Osteoblast (primary cell): ENCODE results near the gene NPEPL1. TPM values are rescaled to one million over a fixed set of nuclear protein-coding genes. Genes with fewer than 3 reads are reported as not detected.

Source experiments
- DNase-seq: peaks from one replicate; pipeline ENCODE4 v3.0.0; 2011; ENCODE audit warnings: low spot score, mixed read lengths; ENCODE audit not compliant: insufficient read length; ENCODE audit errors: missing footprints
- H2AFZ ChIP-seq: 2 replicates; pipeline ENCODE4 v1.6.0; 2011; ENCODE audit warnings: mild to moderate bottlenecking, low read length
- H3K27ac ChIP-seq: 2 replicates; pipeline ENCODE4 v1.5.1; 2011; ENCODE audit warnings: mild to moderate bottlenecking, low read depth, low read length, moderate library complexity
- H3K27me3 ChIP-seq: 2 replicates; pipeline ENCODE4 v1.6.0; 2012; ENCODE audit warnings: mild to moderate bottlenecking, control low read depth, inconsistent platforms, low read length, moderate library complexity; ENCODE audit not compliant: insufficient read depth
- H3K36me3 ChIP-seq: 2 replicates; pipeline ENCODE4 v1.5.1; 2011; ENCODE audit warnings: mild to moderate bottlenecking, low read length, control low read depth, moderate library complexity; ENCODE audit not compliant: insufficient read depth
- H3K4me1 ChIP-seq: 2 replicates; pipeline ENCODE4 v1.5.1; 2011; ENCODE audit warnings: mild to moderate bottlenecking, low read length, control low read depth, moderate library complexity; ENCODE audit not compliant: insufficient read depth
- H3K4me2 ChIP-seq: 2 replicates; pipeline ENCODE4 v1.6.0; 2011; ENCODE audit warnings: mild to moderate bottlenecking, low read length; ENCODE audit not compliant: insufficient read depth
- H3K4me3 ChIP-seq: fragments of 200-600 bp; sonication (generic); 3 replicates; pipeline ENCODE4 v1.5.1; 2012; ENCODE audit warnings: mild to moderate bottlenecking, low read length, inconsistent platforms; ENCODE audit not compliant: insufficient read depth
- H3K79me2 ChIP-seq: 2 replicates; pipeline ENCODE4 v1.6.0; 2012; ENCODE audit warnings: mild to moderate bottlenecking, low read length, control low read depth, inconsistent platforms; ENCODE audit not compliant: insufficient read depth
- H3K9me3 ChIP-seq: 2 replicates; pipeline ENCODE4 v1.5.1; 2011; ENCODE audit warnings: low read depth, low read length, control low read depth
- H4K20me1 ChIP-seq: 2 replicates; pipeline ENCODE4 v1.6.0; 2012; ENCODE audit warnings: mild to moderate bottlenecking, low read length, control low read depth; ENCODE audit not compliant: insufficient read depth
- total RNA-seq: library from RNA; depleted of rRNA; stranded (reverse); fragments of >200 nt; gene quantifications from 2 replicates; pipeline ENCODE4 v1.2.3, GENCODE V29; 2012
- TF ChIP-seq, protein P1 (sequence below): IDR thresholded peaks from 2 replicates; pipeline ENCODE4 v1.5.1; 2011; ENCODE audit warnings: mild to moderate bottlenecking, low read depth, low read length, moderate library complexity; ENCODE audit errors: extremely low read depth

NPEPL1 gene
- total RNA-seq, 1 donor: 29.7 TPM

- peaks cover 34% of the 10 kb centered on the region for H3K27me3 ChIP-seq
- H4K20me1 ChIP-seq: no peaks in the 10 kb centered on the region
- H3K36me3 ChIP-seq: no peaks in the 10 kb centered on the region
- TF ChIP-seq, protein P1, sequence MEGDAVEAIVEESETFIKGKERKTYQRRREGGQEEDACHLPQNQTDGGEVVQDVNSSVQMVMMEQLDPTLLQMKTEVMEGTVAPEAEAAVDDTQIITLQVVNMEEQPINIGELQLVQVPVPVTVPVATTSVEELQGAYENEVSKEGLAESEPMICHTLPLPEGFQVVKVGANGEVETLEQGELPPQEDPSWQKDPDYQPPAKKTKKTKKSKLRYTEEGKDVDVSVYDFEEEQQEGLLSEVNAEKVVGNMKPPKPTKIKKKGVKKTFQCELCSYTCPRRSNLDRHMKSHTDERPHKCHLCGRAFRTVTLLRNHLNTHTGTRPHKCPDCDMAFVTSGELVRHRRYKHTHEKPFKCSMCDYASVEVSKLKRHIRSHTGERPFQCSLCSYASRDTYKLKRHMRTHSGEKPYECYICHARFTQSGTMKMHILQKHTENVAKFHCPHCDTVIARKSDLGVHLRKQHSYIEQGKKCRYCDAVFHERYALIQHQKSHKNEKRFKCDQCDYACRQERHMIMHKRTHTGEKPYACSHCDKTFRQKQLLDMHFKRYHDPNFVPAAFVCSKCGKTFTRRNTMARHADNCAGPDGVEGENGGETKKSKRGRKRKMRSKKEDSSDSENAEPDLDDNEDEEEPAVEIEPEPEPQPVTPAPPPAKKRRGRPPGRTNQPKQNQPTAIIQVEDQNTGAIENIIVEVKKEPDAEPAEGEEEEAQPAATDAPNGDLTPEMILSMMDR: no peak
- no peaks in the 10 kb centered on the region for H3K79me2 ChIP-seq
- H3K4me3 ChIP-seq: no peak overlapping the region
- no peak for DNase-seq
- H3K4me2 ChIP-seq: peak overlapping the region; percentile 32
- H3K4me1 ChIP-seq: peaks cover 10% of the 10 kb centered on the region
- H3K9me3 ChIP-seq: no peaks in the 10 kb centered on the region
- no peak overlapping the region for H3K27ac ChIP-seq
- no peak overlapping the region for H2AFZ ChIP-seq
These were observed 54.0 kb downstream of the NPEPL1 start for GRCh38 chr20:58746620-58747019.

GRCh38 chr20:58747211-58747610 lies 54.6 kb downstream of the NPEPL1 start:
- Histone ChIP-seq H3K79me2 (no peaks in the 10 kb centered on the region), H3K27ac (no peak overlapping the region), H3K4me3 (no peak overlapping the region), H3K9me3 (no peaks in the 10 kb centered on the region), H3K4me1 (peaks cover 10% of the 10 kb centered on the region), H4K20me1 (no peaks in the 10 kb centered on the region), H2AFZ (no peak overlapping the region), H3K4me2 (peak overlapping the region; percentile 32), H3K27me3 (peaks cover 34% of the 10 kb centered on the region), H3K36me3 (no peaks in the 10 kb centered on the region)
- no peak for DNase-seq
- TF ChIP-seq, protein P1: no peak

- H3K4me3 ChIP-seq: no peak overlapping the region
- H3K4me1 ChIP-seq: peaks cover 10% of the 10 kb centered on the region
- H3K27me3 ChIP-seq: peaks cover 27% of the 10 kb centered on the region
- no peak overlapping the region for H3K27ac ChIP-seq
- no peak overlapping the region for H3K4me2 ChIP-seq
- TF ChIP-seq, protein P1: no peak
- no peak for DNase-seq
- H4K20me1 ChIP-seq: no peaks in the 10 kb centered on the region
- H3K9me3 ChIP-seq: no peaks in the 10 kb centered on the region
- H3K79me2 ChIP-seq: no peaks in the 10 kb centered on the region
- no peaks in the 10 kb centered on the region for H3K36me3 ChIP-seq
- H2AFZ ChIP-seq: no peak overlapping the region
These were observed 56.0 kb downstream of the NPEPL1 start for GRCh38 chr20:58748618-58749017.

- no peaks in the 10 kb centered on the region for H3K9me3 ChIP-seq
- TF ChIP-seq, protein P1: no peak
- H3K79me2 ChIP-seq: no peaks in the 10 kb centered on the region
- no peaks in the 10 kb centered on the region for H4K20me1 ChIP-seq
- H3K4me3 ChIP-seq: no peak overlapping the region
- peaks cover 10% of the 10 kb centered on the region for H3K4me1 ChIP-seq
- peaks cover 27% of the 10 kb centered on the region for H3K27me3 ChIP-seq
- no peak overlapping the region for H3K4me2 ChIP-seq
- H2AFZ ChIP-seq: no peak overlapping the region
- no peaks in the 10 kb centered on the region for H3K36me3 ChIP-seq
- H3K27ac ChIP-seq: no peak overlapping the region
- DNase-seq: no peak
These were observed 56.6 kb downstream of the NPEPL1 start for GRCh38 chr20:58749098-58749769.
